ENCODE measurements around the gene SPECC1. TPM values are rescaled to one million over a fixed set of nuclear protein-coding genes. Genes with fewer than 3 reads are reported as not detected.

SPECC1 gene
- total and polyA plus RNA-seq, 2 donors (not counting 1 experiment from before 2014, with no cell fraction given), result 13.4 to 30.9 TPM

DNA sequence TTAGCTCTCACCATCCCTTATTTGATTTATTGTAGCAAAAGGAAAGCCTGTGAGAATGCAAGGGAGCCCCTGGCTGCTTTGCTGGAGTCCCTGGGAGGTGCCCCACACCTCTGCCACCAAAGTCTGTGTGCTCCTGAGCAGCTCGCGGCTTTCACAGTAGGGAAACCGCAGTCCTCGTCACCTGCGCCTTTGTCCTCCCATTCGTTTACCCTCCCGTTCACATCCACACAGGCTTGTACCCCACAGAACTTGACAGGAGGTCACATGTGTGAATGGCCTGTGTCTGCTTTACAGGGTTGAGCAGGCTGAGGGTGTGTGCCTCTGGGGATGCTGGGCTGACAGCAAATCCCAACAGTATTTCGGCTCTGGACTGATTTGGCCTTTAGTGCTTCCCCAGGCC is 305.7 kb downstream of the SPECC1 start:
- no peak overlapping the region for H3K4me3 ChIP-seq (replicated peaks in 1 of 4; ENCODE audit: control extremely low read depth in 1 of 4, insufficient read depth in 1 of 4, low read depth in 3 of 4, low read length in 4 of 4)
- H3K27ac ChIP-seq (ENCODE audit: insufficient read depth, low read length), result no peak overlapping the region
- no peak overlapping the region for H3K9ac ChIP-seq (ENCODE audit: insufficient read depth, low read length)
- no peak for TF ChIP-seq EZH2 (IDR thresholded peaks at IDR 0.05; ENCODE audit: low read length, missing control alignments)
- TF ChIP-seq, protein P1, sequence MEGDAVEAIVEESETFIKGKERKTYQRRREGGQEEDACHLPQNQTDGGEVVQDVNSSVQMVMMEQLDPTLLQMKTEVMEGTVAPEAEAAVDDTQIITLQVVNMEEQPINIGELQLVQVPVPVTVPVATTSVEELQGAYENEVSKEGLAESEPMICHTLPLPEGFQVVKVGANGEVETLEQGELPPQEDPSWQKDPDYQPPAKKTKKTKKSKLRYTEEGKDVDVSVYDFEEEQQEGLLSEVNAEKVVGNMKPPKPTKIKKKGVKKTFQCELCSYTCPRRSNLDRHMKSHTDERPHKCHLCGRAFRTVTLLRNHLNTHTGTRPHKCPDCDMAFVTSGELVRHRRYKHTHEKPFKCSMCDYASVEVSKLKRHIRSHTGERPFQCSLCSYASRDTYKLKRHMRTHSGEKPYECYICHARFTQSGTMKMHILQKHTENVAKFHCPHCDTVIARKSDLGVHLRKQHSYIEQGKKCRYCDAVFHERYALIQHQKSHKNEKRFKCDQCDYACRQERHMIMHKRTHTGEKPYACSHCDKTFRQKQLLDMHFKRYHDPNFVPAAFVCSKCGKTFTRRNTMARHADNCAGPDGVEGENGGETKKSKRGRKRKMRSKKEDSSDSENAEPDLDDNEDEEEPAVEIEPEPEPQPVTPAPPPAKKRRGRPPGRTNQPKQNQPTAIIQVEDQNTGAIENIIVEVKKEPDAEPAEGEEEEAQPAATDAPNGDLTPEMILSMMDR (conservative IDR thresholded peaks at IDR 0.05 in 1 of 2, IDR thresholded peaks at IDR 0.05 in 1 of 2; ENCODE audit: low read depth in 1 of 2, low read length in 2 of 2), result no peak
- no peak overlapping the region for H2AFZ ChIP-seq (ENCODE audit: low read length)
- no peaks in the 10 kb centered on the region for H3K36me3 ChIP-seq (ENCODE audit: control insufficient read depth, insufficient read depth, low read length)
- DNase-seq (ENCODE audit: low read depth in 2 of 2), result no peak
- no peaks in the 10 kb centered on the region for H3K4me1 ChIP-seq (ENCODE audit: control insufficient read depth, extremely low read depth, insufficient read depth, low read length)
- no peaks in the 10 kb centered on the region for H3K9me3 ChIP-seq (ENCODE audit: control insufficient read depth, insufficient read depth, low read depth, low read length)
- H4K20me1 ChIP-seq (ENCODE audit: control insufficient read depth, extremely low read depth, insufficient read depth, low read length), result no peaks in the 10 kb centered on the region
- no peak overlapping the region for H3K4me2 ChIP-seq (ENCODE audit: extremely low read depth, insufficient read depth, low read length)
- no peaks in the 10 kb centered on the region for H3K79me2 ChIP-seq (ENCODE audit: control insufficient read depth, insufficient read depth, low read length)
- no peaks in the 10 kb centered on the region for H3K27me3 ChIP-seq (ENCODE audit: control insufficient read depth, insufficient read depth, low read length)

- Histone ChIP-seq H3K4me3 (replicated peaks in 1 of 4; ENCODE audit: control extremely low read depth in 1 of 4, insufficient read depth in 1 of 4, low read depth in 3 of 4, low read length in 4 of 4) (no peak overlapping the region), H3K4me1 (ENCODE audit: control insufficient read depth, extremely low read depth, insufficient read depth, low read length) (no peaks in the 10 kb centered on the region), H3K27ac (ENCODE audit: insufficient read depth, low read length) (no peak overlapping the region), H3K4me2 (ENCODE audit: extremely low read depth, insufficient read depth, low read length) (no peak overlapping the region), H3K9me3 (ENCODE audit: control insufficient read depth, insufficient read depth, low read depth, low read length) (no peaks in the 10 kb centered on the region), H3K79me2 (ENCODE audit: control insufficient read depth, insufficient read depth, low read length) (no peaks in the 10 kb centered on the region), H3K27me3 (ENCODE audit: control insufficient read depth, insufficient read depth, low read length) (no peaks in the 10 kb centered on the region), H4K20me1 (ENCODE audit: control insufficient read depth, extremely low read depth, insufficient read depth, low read length) (no peaks in the 10 kb centered on the region), H3K36me3 (ENCODE audit: control insufficient read depth, insufficient read depth, low read length) (no peaks in the 10 kb centered on the region), H3K9ac (ENCODE audit: insufficient read depth, low read length) (no peak overlapping the region), H2AFZ (ENCODE audit: low read length) (no peak overlapping the region)
- TF ChIP-seq EZH2 (IDR thresholded peaks at IDR 0.05; ENCODE audit: low read length, missing control alignments), result no peak
- TF ChIP-seq, protein P1 (conservative IDR thresholded peaks at IDR 0.05 in 1 of 2, IDR thresholded peaks at IDR 0.05 in 1 of 2; ENCODE audit: low read depth in 1 of 2, low read length in 2 of 2), result no peak
- no peak for DNase-seq (ENCODE audit: low read depth in 2 of 2)
Observed at GRCh38 chr17:20315311-20315710, 306.2 kb downstream of the SPECC1 start.

GRCh38 chr17:20315821-20316220 is 306.7 kb downstream of the SPECC1 start:
- no peak overlapping the region for H3K9ac ChIP-seq (ENCODE audit: insufficient read depth, low read length)
- H2AFZ ChIP-seq (ENCODE audit: low read length), result no peak overlapping the region
- no peak for TF ChIP-seq EZH2 (IDR thresholded peaks at IDR 0.05; ENCODE audit: low read length, missing control alignments)
- TF ChIP-seq, protein P1 (conservative IDR thresholded peaks at IDR 0.05 in 1 of 2, IDR thresholded peaks at IDR 0.05 in 1 of 2; ENCODE audit: low read depth in 1 of 2, low read length in 2 of 2), result no peak
- H3K27ac ChIP-seq (ENCODE audit: insufficient read depth, low read length), result no peak overlapping the region
- H3K4me2 ChIP-seq (ENCODE audit: extremely low read depth, insufficient read depth, low read length), result no peak overlapping the region
- no peaks in the 10 kb centered on the region for H3K4me1 ChIP-seq (ENCODE audit: control insufficient read depth, extremely low read depth, insufficient read depth, low read length)
- H3K27me3 ChIP-seq (ENCODE audit: control insufficient read depth, insufficient read depth, low read length), result no peaks in the 10 kb centered on the region
- no peaks in the 10 kb centered on the region for H3K9me3 ChIP-seq (ENCODE audit: control insufficient read depth, insufficient read depth, low read depth, low read length)
- DNase-seq (ENCODE audit: low read depth in 2 of 2), result peak in 1 of 2 donors; percentile 16
- H3K36me3 ChIP-seq (ENCODE audit: control insufficient read depth, insufficient read depth, low read length), result no peaks in the 10 kb centered on the region
- H4K20me1 ChIP-seq (ENCODE audit: control insufficient read depth, extremely low read depth, insufficient read depth, low read length), result no peaks in the 10 kb centered on the region
- H3K4me3 ChIP-seq (replicated peaks in 1 of 4; ENCODE audit: control extremely low read depth in 1 of 4, insufficient read depth in 1 of 4, low read depth in 3 of 4, low read length in 4 of 4), result no peak overlapping the region
- no peaks in the 10 kb centered on the region for H3K79me2 ChIP-seq (ENCODE audit: control insufficient read depth, insufficient read depth, low read length)

Data from fibroblast of lung (primary cell).